Measurements from ENCODE around the gene HPCAL1.
A peak's percentile ranks its signal among the peaks of the same experiment; 100 is the strongest.

HPCAL1 gene

DNA sequence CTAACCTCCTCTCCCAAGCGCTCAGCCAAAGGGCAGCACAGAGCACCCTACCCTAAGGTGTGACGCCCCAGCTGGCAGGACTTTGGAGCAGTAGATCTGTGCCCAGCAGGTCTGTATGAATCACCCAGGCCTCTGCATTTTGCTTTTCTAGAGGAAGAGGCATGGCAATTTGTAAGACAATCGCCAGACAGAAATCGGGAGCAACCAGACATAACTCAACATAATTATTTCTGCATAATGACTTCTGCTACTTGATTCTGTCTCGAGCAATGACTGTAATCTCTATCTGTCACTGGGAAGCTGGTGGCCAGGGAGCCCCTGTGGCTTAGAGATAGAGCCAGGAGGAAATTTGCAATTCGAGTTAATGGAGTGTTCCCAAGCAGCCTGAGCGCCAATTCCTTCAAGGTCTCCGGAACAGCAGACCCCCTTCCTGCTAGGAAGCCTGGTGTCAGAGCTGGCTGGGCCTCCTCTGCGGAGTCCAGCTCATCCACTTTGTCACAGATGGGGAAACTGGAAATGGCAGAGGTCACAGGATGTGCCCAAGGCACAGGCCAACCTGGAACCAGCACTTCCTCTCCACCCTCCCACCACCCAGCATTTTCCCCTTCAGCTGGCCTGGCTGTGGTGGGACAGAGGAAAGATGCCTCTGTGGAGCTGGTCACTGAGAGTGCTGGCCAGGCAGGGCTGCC is 90.4 kb downstream of the HPCAL1 start:
- DNase-seq: no peak

DNA sequence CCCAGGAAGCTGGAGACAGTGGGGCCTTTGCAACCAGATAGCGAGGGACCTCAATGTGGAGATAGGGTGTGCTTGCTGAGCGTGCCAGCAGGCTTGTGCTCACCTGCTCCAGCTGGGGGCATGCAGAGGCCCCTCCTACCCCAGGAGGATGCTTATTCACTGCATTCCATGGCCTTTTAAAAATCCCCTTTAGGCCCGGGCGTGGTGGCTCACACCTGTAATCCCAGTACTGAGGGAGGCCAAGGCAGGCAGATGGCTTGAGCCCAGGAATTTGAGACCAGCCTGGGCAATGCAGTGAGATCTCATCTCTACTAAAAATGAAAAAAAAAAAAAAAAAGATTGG is 90.9 kb downstream of the HPCAL1 start:
- no peak for DNase-seq

- no peak for DNase-seq
Observed at GRCh38 chr2:10395893-10396292, 93.2 kb downstream of the HPCAL1 start.

GRCh38 chr2:10396464-10396863 is 93.8 kb downstream of the HPCAL1 start:
- DNase-seq: no peak

- DNase-seq: no peak
Observed at GRCh38 chr2:10397297-10397875, 94.7 kb downstream of the HPCAL1 start.

DNA sequence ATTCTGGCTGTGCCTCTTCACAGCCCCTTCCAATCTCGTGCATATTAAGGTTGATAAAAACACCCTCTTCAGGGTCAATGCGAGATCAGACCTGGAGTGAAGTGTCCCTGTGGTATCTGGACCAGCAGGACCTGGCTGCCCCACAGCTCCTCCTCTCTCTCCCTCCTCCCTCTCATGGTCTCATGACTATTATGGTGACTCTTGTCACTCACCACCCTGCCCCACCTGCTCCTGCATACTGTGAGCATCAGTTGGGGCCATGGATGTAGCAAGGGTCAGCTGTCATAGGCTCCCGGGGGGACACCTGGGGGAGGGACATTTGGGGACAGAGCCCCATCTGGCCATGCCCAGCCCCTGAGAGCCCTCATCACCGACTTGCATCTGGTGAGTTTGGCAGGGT is 95.2 kb downstream of the HPCAL1 start:
- DNase-seq: no peak

DNA sequence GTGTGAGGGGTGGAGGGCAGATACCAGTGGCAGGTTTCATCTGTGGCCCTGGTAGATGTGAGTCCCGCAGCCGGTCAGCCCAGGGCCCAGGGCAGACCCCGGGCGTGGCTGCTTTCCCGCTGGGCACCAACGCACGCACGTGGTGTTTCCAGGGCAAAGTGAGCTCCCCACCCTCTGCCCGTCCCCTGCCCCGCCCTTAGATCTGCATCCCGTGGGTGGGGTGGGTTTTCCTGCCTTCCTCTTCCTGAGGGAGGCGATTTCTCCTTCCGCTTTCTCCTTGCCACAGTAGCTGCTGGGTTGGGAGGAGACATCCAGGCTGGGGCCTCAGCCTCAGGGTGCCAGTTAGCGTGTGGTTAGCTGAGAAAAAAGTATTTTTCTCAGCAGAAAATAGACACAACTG is 95.8 kb downstream of the HPCAL1 start:
- DNase-seq: no peak

- no peak for DNase-seq
Observed at GRCh38 chr2:10399358-10399757, 96.7 kb downstream of the HPCAL1 start.

DNA sequence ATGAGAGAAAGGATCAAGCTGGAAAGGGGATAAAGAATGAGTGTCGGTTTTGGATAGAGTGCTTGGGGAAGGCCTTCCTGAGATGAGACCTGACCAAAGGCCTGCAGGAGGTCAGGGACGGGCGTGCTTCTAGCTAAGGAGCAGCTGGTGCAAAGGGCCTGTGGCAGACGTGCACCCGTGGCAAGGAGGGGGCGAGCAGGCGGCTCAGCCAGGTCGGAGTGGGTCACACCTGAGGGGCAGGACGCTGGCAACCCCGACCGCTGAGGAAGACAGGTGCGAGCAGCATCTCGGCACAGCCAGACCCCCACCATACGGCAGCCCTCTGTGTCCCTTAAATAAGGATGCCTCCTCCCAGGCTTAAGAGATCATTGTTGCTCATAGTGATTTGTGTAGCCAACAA is 97.3 kb downstream of the HPCAL1 start:
- no peak for DNase-seq

DNA sequence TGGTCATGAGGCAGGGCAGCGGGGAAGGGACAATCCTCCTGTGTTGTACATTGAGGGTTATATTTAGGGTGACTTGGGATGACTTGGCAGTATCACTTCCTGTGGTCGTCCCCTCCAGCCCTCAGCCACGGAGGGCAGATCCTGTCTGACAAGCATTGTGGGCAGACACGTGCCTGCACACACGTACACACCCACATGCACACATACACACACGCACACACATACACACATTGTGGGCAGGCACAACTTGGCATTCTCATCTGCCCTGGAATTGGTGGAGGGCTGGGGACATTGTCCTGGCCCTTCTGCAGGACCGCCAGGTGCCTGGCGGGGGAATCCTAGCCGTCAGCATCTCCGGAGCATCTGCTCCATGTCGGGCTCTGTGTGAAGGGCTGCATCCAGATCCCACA is 97.9 kb downstream of the HPCAL1 start:
- DNase-seq: peak; percentile 70

DNA sequence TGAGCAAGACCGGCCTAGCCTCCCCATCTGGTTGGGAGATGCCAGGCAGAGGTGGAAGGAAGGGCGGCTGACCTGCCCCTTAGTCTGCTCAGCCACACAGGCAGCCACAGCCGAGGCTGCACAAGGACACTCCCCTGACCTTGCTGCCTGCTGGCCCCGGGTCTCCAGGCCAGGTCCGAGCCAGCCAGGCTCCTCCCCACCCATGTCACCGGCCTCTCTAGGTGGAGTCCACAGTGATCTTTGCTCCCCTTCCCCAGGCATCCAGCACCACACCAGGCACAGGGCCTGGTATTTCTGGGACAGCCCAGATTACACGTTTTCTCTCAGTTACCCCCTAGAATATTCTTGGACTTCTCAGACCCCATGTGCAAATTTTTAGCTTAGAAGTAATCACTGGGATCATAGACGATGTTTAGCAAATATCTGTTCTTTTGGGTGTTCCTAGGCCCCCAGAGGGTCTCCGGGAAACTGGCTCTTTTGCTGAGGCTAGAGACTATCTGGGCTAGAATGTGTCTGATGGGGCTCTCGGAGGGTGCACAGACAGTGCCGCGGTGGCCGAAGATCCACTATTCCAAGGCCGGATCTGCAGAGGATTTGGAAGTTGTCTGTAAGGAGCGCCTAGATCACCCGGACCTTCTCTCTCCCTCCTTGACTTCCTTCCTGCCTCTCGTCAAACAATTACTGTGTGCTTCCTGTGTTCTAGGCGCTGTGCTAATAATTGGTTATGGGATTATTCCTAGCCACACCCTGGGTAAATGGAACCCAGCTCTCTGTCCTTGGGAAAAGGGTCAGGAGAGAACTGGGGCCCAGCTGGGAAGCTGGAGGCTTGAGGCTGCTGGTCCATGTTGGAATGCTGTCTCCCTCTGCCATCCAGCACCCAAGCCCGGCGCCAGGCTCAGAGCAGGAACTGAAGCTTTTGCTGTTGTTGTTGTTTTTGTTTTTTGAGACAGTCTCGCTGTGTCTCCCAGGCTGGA is 98.6 kb downstream of the HPCAL1 start:
- DNase-seq: no peak

- no peak for DNase-seq
Observed at GRCh38 chr2:10402062-10402585, 99.4 kb downstream of the HPCAL1 start.

- DNase-seq: no peak
Observed at GRCh38 chr2:10402653-10403215, 100.0 kb downstream of the HPCAL1 start.

DNA sequence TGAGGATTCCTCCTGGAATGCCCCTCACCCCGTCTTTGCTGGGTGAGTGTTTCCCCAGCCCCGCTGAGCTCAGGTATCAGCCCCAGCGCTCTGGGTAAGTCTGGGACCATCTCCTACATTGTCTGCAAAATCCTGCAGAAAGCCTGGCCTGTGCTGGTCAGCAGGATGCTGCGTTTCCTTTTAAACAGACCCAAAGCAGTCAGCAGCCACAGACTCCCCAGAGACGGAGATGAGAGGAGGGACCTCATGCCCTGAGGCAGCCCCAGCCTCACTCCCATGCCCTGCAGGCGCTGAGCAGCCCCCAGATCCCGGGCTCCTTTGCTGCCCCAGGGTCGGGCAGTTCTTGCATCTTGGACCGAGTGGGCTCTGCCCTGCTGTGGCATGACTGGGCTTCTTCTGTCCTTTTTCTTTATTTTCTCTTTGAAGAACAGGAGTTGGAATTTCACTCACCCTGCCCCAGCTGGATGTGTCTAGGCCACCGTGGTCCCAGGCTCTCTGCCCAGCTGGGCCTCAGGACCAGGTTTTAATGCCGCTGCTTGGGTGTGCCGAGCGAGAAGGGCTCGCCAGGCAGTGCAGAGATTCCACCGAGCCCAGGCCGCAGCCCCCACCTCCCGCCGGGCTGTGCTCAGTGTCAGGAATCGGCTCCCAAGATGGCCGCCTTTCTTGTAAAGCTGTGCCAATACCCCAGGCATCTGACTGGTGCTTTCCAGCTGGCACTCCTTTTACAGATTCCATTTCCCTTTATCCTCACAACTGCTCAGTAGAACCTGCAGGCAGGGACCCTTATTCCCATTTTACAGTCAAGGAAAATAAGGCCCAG is 101.8 kb downstream of the HPCAL1 start:
- no peak for DNase-seq

DNA sequence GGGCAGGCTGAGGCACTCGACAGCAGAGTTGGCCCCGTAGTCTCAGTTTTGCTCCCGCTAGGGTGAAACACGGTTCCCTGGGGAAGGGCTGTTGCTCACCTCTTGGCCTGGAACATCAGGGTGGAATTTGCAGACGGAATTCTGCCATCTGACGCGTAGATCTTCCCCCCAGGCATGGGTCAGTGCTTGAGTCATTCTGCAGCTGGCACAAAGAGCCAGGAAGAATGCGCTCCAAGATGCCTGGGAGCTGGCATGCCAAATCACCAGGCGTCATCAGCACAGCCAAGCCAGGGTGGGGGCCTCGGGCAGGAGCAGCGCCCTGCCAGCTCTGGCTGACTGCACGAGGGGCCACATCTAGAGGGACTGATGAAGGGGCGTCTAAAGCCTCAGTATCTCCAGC is 102.7 kb downstream of the HPCAL1 start:
- DNase-seq: no peak

- no peak for DNase-seq
Observed at GRCh38 chr2:10406016-10406415, 103.3 kb downstream of the HPCAL1 start.

GRCh38 chr2:10406491-10407188 is 103.9 kb downstream of the HPCAL1 start:
- no peak for DNase-seq

DNA sequence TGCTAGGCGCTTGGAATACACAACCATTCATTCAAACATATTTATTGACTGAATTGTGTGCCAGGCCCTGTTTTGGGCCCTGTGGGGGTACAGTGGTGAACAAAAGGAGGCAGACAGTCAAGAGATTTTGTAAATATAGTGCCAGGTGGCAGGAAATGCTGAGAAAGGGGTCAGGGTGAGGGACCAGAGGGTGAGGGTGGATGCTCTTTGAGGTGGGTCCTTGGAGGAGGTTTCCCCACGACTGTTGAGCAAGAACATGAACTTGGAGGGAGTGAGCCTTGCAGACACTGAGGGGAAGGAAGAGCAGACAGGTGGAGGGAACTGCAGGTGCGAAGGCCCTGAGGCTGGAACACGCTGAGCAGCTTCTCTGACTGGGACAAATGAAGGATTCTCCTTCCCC is 104.7 kb downstream of the HPCAL1 start:
- no peak for DNase-seq

- DNase-seq: peak; percentile 81
Observed at GRCh38 chr2:10407841-10408648, 105.3 kb downstream of the HPCAL1 start.

- DNase-seq: peak; percentile 84
Observed at GRCh38 chr2:10408649-10409579, 106.2 kb downstream of the HPCAL1 start.
